HG03097 (cell line): ENCODE results near the gene DLX1.
"Not testable (repeated sequence)": the region's sequence is repeated elsewhere in the genome, so short reads cannot be mapped to it uniquely, and the experiment has no call there.

Source experiments
- ATAC-seq: cut with Tn5 transposase; IDR thresholded peaks from one replicate; pipeline ENCODE4 v1.9.1; 2021; ENCODE audit not compliant: unreplicated experiment, low FRiP score

DLX1 gene

DNA sequence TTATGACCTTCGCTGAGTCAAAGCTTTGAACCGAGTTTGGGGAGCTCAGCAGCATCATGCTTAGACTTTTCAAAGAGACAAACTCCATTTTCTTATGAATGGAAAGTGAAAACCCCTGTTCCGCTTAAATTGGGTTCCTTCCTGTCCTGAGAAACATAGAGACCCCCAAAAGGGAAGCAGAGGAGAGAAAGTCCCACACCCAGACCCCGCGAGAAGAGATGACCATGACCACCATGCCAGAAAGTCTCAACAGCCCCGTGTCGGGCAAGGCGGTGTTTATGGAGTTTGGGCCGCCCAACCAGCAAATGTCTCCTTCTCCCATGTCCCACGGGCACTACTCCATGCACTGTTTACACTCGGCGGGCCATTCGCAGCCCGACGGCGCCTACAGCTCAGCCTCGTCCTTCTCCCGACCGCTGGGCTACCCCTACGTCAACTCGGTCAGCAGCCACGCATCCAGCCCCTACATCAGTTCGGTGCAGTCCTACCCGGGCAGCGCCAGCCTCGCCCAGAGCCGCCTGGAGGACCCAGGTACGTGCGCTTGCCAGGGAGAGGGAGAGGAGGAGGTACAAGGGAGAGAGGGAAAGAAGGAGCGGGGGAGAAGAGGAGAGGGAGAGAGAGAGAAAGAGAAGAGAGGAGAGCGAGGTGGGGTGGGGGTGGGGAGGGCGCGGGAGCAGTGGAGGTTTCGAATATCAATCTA lies at the start of gene DLX1:
TSS of gene DLX1 (plus strand) at position 48 of the 700 bp plus-strand sequence. CDS start at position 219, 171 bp downstream.
- ATAC-seq: peak; percentile 12

- no peak for ATAC-seq
Observed at GRCh38 chr2:172038121-172038520, 47.2 kb upstream of the DLX1 start.

GRCh38 chr2:172038604-172039003 lies 46.7 kb upstream of the DLX1 start:
- no peak for ATAC-seq

DNA sequence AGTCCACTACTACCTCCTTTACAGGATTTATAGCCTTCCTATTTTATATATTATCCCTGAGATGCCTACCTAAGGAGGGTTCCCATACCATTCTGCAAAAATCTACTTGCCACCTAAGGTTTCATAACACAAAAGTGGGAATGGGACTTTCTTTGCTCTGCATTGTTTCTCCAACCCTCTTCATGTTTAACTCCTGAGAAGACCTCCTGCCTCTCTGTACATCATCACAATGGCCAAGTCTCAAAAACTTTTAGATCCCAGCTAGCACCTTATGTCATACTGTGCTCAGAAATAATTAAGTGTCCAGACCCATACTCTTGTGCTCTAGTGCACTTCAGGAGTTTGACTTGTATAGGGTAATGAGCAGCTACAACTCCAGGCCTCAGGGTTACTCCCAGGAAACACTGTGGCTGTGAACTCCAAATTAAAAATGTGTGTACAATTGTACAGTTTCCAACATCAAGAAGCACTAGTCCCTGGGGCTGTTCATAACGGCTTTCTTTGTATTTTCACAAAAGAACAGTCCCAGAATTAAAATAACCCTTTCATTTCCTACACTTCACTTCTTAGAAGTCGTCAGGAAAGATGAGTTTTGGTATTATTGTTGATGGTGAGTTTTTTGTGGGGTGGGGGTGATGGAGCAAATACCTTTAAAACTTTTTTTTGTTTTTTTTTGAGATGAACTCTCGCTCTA lies 46.1 kb upstream of the DLX1 start:
- no peak for ATAC-seq

GRCh38 chr2:172040311-172040710 lies 45.0 kb upstream of the DLX1 start:
- ATAC-seq: no peak

DNA sequence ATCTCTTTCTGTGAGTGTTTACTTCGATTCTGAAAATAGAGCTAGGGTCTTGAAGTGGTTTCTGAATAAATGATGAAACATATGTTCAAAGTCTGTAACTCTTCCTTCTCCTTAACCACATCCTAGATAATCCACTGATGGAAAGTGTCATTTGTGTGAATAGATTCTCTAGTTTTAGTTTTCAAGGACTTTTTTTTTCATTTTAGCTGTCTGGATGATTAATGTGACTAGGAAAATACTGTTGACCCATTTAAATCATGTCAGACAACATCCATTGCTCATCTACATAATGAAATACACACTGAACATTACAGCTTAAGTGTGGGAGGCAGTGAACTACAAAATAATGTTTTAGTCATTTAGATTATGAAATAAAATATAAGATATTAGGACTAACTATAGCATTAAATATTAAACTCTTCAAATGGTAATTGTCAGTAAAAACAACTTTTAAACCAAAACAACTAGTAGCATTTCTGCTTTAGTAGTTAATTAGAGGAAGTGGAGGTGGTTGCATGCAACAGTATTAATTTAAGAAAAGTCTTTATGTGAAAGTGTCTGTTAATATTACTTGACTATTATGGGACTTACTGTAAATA lies 39.1 kb upstream of the DLX1 start:
- no peak for ATAC-seq

DNA sequence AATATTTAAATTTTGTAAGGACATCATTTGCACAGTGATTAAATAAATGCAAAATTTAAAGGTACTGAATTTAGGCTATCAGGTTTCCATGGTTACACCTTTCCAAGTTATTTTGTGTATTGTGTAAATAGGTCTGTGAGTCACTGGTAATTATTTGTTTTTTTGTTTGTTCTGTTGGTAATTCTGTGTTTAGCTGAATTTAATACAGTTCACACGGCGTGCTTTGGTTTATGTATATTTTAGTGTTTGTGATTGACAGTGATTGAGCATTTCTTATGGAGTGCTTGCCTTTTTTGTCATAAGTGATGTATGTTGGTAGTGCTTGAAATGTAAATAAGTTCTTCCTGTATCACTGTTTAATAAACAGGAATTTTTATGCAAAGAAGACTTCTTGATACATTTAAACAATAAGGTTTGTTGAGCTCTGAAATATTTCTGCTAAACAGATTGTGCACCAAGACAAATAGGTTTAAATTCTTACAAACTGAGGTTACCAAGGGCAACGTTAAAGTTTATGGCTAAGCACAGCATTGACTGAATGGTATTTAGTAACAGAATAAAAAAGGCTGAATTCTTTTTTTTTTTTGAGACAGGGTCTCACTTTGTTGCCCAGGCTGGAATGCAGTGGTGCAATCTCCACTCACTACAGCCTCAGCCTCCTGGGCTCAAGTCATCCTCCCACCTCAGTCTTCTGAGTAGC lies 38.3 kb upstream of the DLX1 start:
- no peak for ATAC-seq

GRCh38 chr2:172047566-172048507 lies 37.5 kb upstream of the DLX1 start:
- no peak for ATAC-seq

DNA sequence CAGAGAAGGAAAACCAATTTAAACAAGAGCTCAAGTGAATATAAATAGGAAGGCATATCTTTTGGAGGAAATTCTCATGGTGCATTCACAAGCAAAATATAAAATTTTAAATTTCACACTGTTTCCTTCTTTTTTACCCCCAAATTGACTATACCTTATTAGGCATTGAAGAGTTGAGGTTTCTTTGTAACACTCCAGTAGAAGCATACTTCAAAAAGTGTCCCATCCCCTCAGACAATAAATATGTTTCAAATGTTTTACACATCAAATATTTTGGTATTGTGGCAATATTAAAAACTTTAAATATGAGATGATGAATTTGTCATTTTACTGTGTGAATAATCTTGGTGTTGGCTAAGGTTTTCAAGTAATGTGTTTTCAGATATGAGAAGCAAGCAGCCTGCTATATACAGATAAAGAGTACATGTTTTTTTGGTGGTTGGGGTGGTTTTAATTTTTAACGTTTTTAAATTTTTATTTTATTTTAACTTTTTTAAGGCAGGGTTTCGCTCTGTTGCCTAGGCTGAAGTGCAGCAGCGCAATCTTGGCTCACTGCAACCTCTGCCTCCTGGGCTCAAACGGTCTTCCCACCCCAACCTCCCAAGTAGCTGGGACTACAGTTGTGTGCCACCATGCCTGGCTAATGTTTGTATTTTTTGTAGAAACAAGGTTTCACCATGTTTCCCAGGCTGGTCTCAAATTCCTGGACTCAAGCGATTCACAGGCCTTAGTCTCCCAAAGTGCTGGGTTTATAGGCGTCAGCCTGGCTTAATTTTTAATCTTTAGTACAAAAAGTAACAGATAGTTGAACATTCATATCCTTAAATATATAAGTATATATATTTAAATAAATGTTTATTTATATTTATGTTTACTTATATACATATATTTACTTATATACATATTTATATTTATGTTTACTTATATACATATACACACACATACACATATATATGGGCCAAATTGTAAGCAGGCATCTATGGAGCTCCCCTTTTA lies 36.5 kb upstream of the DLX1 start:
- no peak for ATAC-seq

DNA sequence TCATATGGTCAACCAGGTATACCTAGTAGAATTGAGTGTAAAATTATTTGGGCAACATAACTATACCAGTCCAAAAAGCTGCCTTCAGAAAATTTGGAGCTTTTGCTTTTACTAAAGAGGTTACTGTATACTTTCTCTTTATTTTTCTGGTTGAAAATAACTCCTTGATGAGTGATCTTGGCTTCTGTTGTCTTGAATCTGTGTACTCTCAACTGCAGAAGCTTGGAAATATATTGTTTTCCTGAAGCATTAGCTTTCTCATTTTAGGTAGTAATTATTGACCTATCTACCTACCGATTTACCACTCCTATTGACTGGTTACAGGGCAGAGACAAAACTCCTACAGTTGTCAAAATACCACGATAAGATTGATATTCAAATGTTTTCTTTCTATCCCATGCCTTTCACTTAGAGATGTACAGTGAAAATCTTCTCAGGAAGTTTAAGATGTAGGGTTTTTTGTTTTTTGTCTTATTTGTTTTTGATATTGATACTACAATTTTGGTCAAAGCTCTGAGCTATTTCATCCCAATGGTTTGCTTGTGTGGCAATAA lies 35.7 kb upstream of the DLX1 start:
- ATAC-seq: no peak

DNA sequence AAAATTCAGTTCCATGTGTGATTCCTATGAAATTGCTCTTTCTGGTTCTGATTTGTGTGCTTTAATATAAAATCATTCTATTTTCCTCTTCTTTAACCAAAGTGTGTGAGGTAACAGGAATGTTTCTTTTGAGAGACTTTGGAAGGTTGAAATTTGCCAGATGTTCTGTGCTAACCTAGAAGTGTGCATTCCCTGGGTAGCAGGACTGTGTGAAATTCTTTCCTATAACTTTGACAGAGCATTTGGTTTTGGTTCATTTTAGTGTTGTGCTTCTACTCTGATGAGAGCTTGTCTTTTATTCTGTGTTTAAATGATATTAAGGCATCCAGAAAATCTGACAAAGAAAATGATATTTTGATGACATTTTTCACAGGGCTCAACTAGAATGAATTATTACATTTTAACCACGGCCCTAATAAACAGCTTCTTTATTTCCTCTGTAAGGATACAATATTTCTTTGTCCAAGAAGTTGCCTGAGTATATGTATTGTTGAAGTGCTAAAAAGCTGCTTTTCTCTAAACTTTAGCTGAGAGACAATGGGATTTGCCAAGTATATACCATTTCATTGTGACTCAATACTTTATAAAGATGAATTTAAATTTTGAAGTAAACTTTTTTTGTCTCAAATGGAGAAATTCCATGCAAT lies 34.7 kb upstream of the DLX1 start:
- ATAC-seq: no peak

DNA sequence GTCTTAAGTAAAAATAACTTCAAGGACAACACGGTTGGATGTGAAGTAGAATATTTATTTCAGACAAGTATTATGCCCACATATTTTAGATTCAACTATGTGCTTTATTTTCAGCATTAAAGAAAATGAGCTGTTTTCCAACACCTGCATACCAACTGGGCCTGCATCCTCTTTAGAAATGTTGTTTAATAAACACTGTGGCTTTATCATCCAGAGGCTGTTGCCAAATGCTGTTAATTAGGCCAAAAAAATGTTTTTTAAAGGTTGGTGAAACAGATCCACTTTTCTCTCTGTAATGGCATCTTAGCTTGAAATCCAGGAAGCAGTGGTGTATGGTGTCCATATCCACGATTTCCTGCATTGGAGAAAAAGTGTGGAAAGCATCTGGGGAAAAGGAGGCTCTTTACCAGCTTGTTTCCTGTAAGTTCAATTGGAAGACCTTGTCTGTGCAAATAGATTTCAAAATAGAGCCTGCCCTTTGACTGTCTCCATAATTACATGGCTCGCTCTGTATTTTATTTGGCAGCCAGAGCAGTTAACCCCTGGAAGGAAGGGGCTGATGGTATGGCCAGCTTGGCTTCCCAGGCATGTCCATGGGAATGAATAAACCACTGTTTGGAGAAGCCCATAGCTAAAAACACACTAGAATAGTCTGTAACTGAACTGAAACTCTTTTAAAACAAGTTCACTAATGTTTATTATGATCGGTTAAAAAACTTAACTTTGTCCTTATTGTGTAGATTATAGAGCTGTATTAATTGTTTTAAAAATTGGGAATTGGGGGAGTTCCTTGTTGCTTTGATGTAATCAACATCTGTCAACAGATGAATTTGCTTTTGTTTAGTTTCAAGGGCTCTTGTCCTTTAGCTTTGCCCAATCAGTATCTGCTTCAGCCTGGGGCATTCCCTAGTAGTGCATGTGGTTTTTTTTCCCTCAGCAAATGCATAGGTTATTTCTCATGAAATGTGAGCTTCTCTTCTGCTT lies 33.0 kb upstream of the DLX1 start:
- ATAC-seq: no peak

- ATAC-seq: no peak
Observed at GRCh38 chr2:172053486-172053885, 31.8 kb upstream of the DLX1 start.

DNA sequence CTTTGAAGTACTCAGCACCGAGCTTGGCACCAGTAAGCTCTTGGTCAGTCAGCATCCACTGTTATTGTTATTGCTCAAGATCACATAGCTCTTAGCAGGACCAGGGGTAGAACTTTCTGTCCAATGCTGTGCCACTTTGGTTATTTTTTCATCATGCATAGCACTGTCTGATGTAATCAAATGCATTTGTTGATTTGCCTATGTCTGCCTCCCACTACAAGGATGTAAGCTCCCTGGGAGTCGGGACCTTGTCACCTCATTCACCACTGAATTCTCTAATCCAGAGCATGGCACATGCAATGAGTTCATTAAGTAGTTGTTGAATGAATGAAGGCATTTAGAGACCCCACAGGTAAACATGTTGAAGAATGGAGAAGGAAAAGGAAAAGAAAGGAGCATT lies 29.0 kb upstream of the DLX1 start:
- no peak for ATAC-seq

- ATAC-seq: no peak
Observed at GRCh38 chr2:172058660-172059059, 26.6 kb upstream of the DLX1 start.

- ATAC-seq: not testable (repeated sequence)
Observed at GRCh38 chr2:172060118-172060517, 25.2 kb upstream of the DLX1 start.

DNA sequence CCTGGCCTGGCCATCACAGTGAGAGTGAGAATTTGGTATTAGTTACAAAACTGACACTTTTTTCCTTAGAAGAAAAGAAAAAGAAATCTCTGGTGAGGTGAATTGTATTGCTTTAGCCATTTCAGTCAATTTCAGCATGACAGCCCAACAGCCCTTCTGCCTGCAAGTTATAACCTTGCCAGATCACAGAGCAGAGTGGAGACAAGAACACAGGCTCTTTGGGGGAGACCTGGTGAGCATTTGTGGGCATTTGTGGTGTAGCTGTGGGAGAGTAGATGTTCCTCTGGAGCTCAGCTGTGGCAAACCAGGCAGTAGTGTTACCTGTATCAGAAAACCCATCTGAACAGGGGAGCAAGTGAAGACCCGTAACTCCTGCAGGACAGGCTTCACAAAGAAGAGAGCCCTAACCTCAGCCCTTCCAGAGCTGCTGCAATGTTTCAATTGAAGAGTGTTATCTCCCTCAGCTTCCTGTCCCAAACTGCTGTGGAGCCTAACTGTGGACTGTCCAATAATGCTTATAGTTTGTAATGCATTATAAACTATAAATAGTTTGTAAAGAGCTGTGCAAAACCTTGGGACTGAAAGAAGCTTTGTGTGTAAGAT lies 22.8 kb upstream of the DLX1 start:
- no peak for ATAC-seq
